Epithelial cell of esophagus (primary cell): ENCODE measurements around the gene CEP170B.

Experiments used
- DNase-seq: peaks from one replicate; pipeline ENCODE4 v3.0.0; 2010; ENCODE audit warnings: low read depth
- H3K4me3 ChIP-seq: 2 replicates; pipeline ENCODE4 v1.5.1; 2011; ENCODE audit warnings: mild to moderate bottlenecking, low read length, control low read depth
- CTCF ChIP-seq: IDR thresholded peaks from 2 replicates; pipeline ENCODE4 v1.5.1; 2011; ENCODE audit warnings: low read depth, mild to moderate bottlenecking, low read length, control low read depth, inconsistent platforms; ENCODE audit not compliant: insufficient read depth; ENCODE audit errors: missing control alignments

Gene CEP170B

GRCh38 chr14:104894331-104895206 lies 29.5 kb downstream of the CEP170B start:
- TF ChIP-seq CTCF = no peak
- no peak overlapping the region for H3K4me3 ChIP-seq
- DNase-seq = no peak

- H3K4me3 ChIP-seq = no peak overlapping the region
- no peak for TF ChIP-seq CTCF
- no peak for DNase-seq
Observed at GRCh38 chr14:104895207-104895785, 30.2 kb downstream of the CEP170B start.

- H3K4me3 ChIP-seq = no peak overlapping the region
- TF ChIP-seq CTCF = no peak
- DNase-seq = no peak
Observed at GRCh38 chr14:104895786-104896661, 31.0 kb downstream of the CEP170B start.

GRCh38 chr14:104897330-104898194 lies 32.5 kb downstream of the CEP170B start:
- TF ChIP-seq CTCF = no peak
- no peak overlapping the region for H3K4me3 ChIP-seq
- DNase-seq = no peak

GRCh38 chr14:104898195-104898558 lies 33.1 kb downstream of the CEP170B start:
- TF ChIP-seq CTCF = no peak
- DNase-seq = no peak
- H3K4me3 ChIP-seq = no peak overlapping the region

GRCh38 chr14:104898870-104899510 lies 33.9 kb downstream of the CEP170B start:
- no peak for TF ChIP-seq CTCF
- H3K4me3 ChIP-seq = no peak overlapping the region
- DNase-seq = no peak
